ENCODE data around the gene CUEDC1.
A peak's percentile ranks its signal among the peaks of the same experiment; 100 is the strongest.

The CUEDC1 gene

GRCh38 chr17:57871155-57871554 is 84.1 kb downstream of the CUEDC1 start:
- no peak overlapping the region for H3K4me3 ChIP-seq (replicated peaks; ENCODE audit: insufficient read depth, low read length)
- peak overlapping the region; percentile 63 for H3K27ac ChIP-seq (replicated peaks)
- no peak for DNase-seq (ENCODE audit: low read depth in 1 of 2, low spot score in 1 of 2)
- no peaks in the 10 kb centered on the region for H3K27me3 ChIP-seq (ENCODE audit: insufficient read depth, poor library complexity, severe bottlenecking)
- no peak for TF ChIP-seq SPI1 (IDR thresholded peaks at IDR 0.05; ENCODE audit: borderline replicate concordance, low read depth)
- no peak for TF ChIP-seq CTCF (IDR thresholded peaks at IDR 0.05; ENCODE audit: insufficient read depth, low read length)
- no peak for TF ChIP-seq REST (IDR thresholded peaks at IDR 0.05; ENCODE audit: insufficient replicate concordance, low read depth)
- no peak for TF ChIP-seq GABPA (IDR thresholded peaks at IDR 0.05; ENCODE audit: low read depth)
- TF ChIP-seq POLR2AphosphoS5 (IDR thresholded peaks at IDR 0.05; ENCODE audit: low read depth), result no peak

- Histone ChIP-seq H3K27ac (replicated peaks) (peak overlapping the region; percentile 9; the same call in 1 of the 2 replicates), H3K27me3 (ENCODE audit: insufficient read depth, poor library complexity, severe bottlenecking) (no peaks in the 10 kb centered on the region), H3K4me3 (replicated peaks; ENCODE audit: insufficient read depth, low read length) (no peak overlapping the region)
- no peak for DNase-seq (ENCODE audit: low read depth in 1 of 2, low spot score in 1 of 2)
- no peak for TF ChIP-seq SPI1 (IDR thresholded peaks at IDR 0.05; ENCODE audit: borderline replicate concordance, low read depth)
- no peak for TF ChIP-seq POLR2AphosphoS5 (IDR thresholded peaks at IDR 0.05; ENCODE audit: low read depth)
- no peak for TF ChIP-seq REST (IDR thresholded peaks at IDR 0.05; ENCODE audit: insufficient replicate concordance, low read depth)
- no peak for TF ChIP-seq CTCF (IDR thresholded peaks at IDR 0.05; ENCODE audit: insufficient read depth, low read length)
- TF ChIP-seq GABPA (IDR thresholded peaks at IDR 0.05; ENCODE audit: low read depth), result no peak
These were observed 85.0 kb downstream of the CUEDC1 start for GRCh38 chr17:57870283-57870635.

GRCh38 chr17:57869617-57870282 is 85.5 kb downstream of the CUEDC1 start:
- Histone ChIP-seq H3K27ac (replicated peaks) (peak overlapping the region; percentile 92), H3K27me3 (ENCODE audit: insufficient read depth, poor library complexity, severe bottlenecking) (no peaks in the 10 kb centered on the region), H3K4me3 (replicated peaks; ENCODE audit: insufficient read depth, low read length) (no peak overlapping the region)
- TF ChIP-seq CTCF (IDR thresholded peaks at IDR 0.05; ENCODE audit: insufficient read depth, low read length), result no peak
- TF ChIP-seq POLR2AphosphoS5 (IDR thresholded peaks at IDR 0.05; ENCODE audit: low read depth), result no peak
- no peak for TF ChIP-seq REST (IDR thresholded peaks at IDR 0.05; ENCODE audit: insufficient replicate concordance, low read depth)
- TF ChIP-seq GABPA (IDR thresholded peaks at IDR 0.05; ENCODE audit: low read depth), result no peak
- no peak for TF ChIP-seq SPI1 (IDR thresholded peaks at IDR 0.05; ENCODE audit: borderline replicate concordance, low read depth)
- no peak for DNase-seq (ENCODE audit: low read depth in 1 of 2, low spot score in 1 of 2)

All from HL-60 (cell line).